ENCODE data around the gene ZRANB1. TPM values are rescaled to one million over a fixed set of nuclear protein-coding genes. Genes with fewer than 3 reads are reported as not detected.

Gene ZRANB1
- total and polyA plus RNA-seq, 2 of the 13 experiments (the other 11 are each of a cell fraction or from before 2014, with no cell fraction given): 10.3 to 19.6 TPM

DNA sequence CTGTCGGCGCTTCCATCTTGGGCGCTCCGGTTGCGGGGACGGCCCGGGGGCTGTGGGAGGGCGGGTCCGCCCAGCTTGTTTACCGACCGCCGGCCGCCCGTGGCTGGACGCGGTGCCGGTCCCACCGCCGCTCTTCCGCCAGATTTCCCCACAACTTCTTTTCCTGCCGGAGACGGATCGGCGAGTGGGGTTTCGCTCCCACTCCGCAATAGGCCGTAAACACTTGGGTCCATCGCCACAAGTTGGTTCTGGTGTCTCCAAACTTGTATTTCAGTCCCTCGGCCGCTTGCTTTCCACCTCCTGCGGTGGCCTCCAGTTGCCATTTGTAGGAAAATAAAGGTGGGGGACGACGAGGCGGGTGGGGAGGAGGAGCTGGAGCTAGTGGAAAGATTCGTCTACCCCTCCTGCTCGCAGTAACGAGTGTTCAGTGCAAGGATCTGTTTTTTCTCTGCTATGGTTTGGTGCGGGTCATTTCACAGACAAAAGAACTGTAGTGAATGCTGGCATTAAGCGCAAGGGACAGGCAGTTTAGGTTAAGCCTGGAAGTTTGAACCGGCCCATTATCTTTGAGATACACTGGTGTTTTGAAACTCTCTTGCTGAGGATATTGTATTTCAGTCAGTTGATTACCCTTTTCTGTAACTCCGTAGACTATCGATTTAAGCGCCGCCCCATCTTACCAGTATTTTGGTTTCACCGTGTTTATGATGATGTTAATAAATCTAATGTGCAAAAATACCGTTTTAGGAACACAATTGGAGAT is 24.3 kb upstream of the ZRANB1 start (continued):
- TF ChIP-seq CREB1 (IDR thresholded peaks at IDR 0.05) (no peak), CREB1 (CRISPR knock-in tag; IDR thresholded peaks at IDR 0.05) (no peak), SUZ12 (IDR thresholded peaks at IDR 0.05; ENCODE audit: low read depth, low read length) (no peak), ZNF747 (CRISPR knock-in tag; IDR thresholded peaks at IDR 0.05; ENCODE audit: borderline replicate concordance) (no peak), SRSF9 (IDR thresholded peaks at IDR 0.05; ENCODE audit: borderline replicate concordance, insufficient read depth, low read depth, low read length, poor library complexity, severe bottlenecking) (no peak), TEAD2 (CRISPR knock-in tag; IDR thresholded peaks at IDR 0.05) (no peak), FIP1L1 (IDR thresholded peaks at IDR 0.05; ENCODE audit: borderline replicate concordance, insufficient read depth, low read depth, low read length) (no peak), ZNF232 (CRISPR knock-in tag; IDR thresholded peaks at IDR 0.05; ENCODE audit: borderline replicate concordance) (no peak), DNMT3B (CRISPR knock-in tag; conservative IDR thresholded peaks at IDR 0.05) (no peak), MYC (CRISPR knock-in tag; IDR thresholded peaks at IDR 0.05; ENCODE audit: borderline replicate concordance) (no peak), FOXK1 (CRISPR knock-in tag; IDR thresholded peaks at IDR 0.05; ENCODE audit: borderline replicate concordance, low read depth) (no peak), POGZ (CRISPR knock-in tag; IDR thresholded peaks at IDR 0.05) (no peak), RFXAP (CRISPR knock-in tag; IDR thresholded peaks at IDR 0.05; ENCODE audit: borderline replicate concordance) (no peak), ZNF460 (CRISPR knock-in tag; IDR thresholded peaks at IDR 0.05; ENCODE audit: borderline replicate concordance) (no peak), SRF (IDR thresholded peaks at IDR 0.05; ENCODE audit: low read depth, low read length) (no peak)
- TF ChIP-seq, protein P1, sequence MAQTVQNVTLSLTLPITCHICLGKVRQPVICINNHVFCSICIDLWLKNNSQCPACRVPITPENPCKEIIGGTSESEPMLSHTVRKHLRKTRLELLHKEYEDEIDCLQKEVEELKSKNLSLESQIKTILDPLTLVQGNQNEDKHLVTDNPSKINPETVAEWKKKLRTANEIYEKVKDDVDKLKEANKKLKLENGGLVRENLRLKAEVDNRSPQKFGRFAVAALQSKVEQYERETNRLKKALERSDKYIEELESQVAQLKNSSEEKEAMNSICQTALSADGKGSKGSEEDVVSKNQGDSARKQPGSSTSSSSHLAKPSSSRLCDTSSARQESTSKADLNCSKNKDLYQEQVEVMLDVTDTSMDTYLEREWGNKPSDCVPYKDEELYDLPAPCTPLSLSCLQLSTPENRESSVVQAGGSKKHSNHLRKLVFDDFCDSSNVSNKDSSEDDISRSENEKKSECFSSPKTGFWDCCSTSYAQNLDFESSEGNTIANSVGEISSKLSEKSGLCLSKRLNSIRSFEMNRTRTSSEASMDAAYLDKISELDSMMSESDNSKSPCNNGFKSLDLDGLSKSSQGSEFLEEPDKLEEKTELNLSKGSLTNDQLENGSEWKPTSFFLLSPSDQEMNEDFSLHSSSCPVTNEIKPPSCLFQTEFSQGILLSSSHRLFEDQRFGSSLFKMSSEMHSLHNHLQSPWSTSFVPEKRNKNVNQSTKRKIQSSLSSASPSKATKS (CRISPR knock-in tag; IDR thresholded peaks at IDR 0.05): no peak
- TF ChIP-seq, protein P2, sequence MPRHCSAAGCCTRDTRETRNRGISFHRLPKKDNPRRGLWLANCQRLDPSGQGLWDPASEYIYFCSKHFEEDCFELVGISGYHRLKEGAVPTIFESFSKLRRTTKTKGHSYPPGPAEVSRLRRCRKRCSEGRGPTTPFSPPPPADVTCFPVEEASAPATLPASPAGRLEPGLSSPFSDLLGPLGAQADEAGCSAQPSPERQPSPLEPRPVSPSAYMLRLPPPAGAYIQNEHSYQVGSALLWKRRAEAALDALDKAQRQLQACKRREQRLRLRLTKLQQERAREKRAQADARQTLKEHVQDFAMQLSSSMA (CRISPR knock-in tag; IDR thresholded peaks at IDR 0.05): no peak
- TF ChIP-seq, protein P3, sequence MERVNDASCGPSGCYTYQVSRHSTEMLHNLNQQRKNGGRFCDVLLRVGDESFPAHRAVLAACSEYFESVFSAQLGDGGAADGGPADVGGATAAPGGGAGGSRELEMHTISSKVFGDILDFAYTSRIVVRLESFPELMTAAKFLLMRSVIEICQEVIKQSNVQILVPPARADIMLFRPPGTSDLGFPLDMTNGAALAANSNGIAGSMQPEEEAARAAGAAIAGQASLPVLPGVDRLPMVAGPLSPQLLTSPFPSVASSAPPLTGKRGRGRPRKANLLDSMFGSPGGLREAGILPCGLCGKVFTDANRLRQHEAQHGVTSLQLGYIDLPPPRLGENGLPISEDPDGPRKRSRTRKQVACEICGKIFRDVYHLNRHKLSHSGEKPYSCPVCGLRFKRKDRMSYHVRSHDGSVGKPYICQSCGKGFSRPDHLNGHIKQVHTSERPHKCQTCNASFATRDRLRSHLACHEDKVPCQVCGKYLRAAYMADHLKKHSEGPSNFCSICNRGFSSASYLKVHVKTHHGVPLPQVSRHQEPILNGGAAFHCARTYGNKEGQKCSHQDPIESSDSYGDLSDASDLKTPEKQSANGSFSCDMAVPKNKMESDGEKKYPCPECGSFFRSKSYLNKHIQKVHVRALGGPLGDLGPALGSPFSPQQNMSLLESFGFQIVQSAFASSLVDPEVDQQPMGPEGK (CRISPR knock-in tag; IDR thresholded peaks at IDR 0.05): peak; percentile 23; the same call in 1 of the 2 replicates
- TF ChIP-seq, protein P4, sequence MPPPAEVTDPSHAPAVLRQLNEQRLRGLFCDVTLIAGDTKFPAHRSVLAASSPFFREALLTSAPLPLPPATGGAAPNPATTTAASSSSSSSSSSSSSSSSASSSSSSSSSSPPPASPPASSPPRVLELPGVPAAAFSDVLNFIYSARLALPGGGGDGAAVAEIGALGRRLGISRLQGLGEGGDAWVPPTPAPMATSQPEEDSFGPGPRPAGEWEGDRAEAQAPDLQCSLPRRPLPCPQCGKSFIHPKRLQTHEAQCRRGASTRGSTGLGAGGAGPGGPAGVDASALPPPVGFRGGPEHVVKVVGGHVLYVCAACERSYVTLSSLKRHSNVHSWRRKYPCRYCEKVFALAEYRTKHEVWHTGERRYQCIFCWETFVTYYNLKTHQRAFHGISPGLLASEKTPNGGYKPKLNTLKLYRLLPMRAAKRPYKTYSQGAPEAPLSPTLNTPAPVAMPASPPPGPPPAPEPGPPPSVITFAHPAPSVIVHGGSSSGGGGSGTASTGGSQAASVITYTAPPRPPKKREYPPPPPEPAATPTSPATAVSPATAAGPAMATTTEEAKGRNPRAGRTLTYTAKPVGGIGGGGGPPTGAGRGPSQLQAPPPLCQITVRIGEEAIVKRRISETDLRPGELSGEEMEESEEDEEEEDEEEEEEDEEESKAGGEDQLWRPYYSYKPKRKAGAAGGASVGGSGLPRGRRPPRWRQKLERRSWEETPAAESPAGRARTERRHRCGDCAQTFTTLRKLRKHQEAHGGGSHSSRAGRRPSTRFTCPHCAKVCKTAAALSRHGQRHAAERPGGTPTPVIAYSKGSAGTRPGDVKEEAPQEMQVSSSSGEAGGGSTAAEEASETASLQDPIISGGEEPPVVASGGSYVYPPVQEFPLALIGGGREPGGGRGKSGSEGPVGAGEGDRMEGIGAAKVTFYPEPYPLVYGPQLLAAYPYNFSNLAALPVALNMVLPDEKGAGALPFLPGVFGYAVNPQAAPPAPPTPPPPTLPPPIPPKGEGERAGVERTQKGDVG (CRISPR knock-in tag; IDR thresholded peaks at IDR 0.05; ENCODE audit: borderline replicate concordance): no peak

All from HepG2 (cell line).